Spleen (tissue), 11 donors: ENCODE measurements around the gene TMC7. TPM values are rescaled to one million over a fixed set of nuclear protein-coding genes. Genes with fewer than 3 reads are reported as not detected.

Experiments used
- DNase-seq: peaks from one replicate; pipeline ENCODE4 v3.0.0-alpha.2; 2020
- H3K27ac ChIP-seq, 8 donors: fragments of 200-600 bp; sonication (generic) in 7 of 8; 1 replicate in 4 of 8; 2 replicates in 4 of 8; pipeline versions ENCODE4 v1.5.0 to v1.8.0; 2016 to 2021; ENCODE audit warnings: inconsistent platforms in 4 of 8, mild to moderate bottlenecking in 4 of 8, moderate library complexity in 1 of 8
- H3K27me3 ChIP-seq, 7 donors: fragments of 200-600 bp; sonication (generic) in 6 of 7; replicated peaks in 1 of 7; 1 replicate in 4 of 7; 2 replicates in 3 of 7; pipeline versions ENCODE4 v1.5.0 to v1.8.0; 2016 to 2021; ENCODE audit warnings: inconsistent platforms in 3 of 7, mild to moderate bottlenecking in 1 of 7
- H3K36me3 ChIP-seq, 6 donors: fragments of 200-600 bp; sonication (generic) in 5 of 6; 1 replicate in 4 of 6; 2 replicates in 2 of 6; pipeline versions ENCODE4 v1.5.0 to v1.8.0; 2016 to 2021; ENCODE audit warnings: inconsistent platforms in 2 of 6
- H3K4me1 ChIP-seq, 6 donors: fragments of 200-600 bp; sonication (generic) in 5 of 6; 1 replicate in 3 of 6; 2 replicates in 3 of 6; pipeline versions ENCODE4 v1.5.0 to v1.8.0; 2016 to 2021; ENCODE audit warnings: inconsistent platforms in 3 of 6
- H3K4me3 ChIP-seq, 8 donors: fragments of 200-600 bp; sonication (generic) in 7 of 8; 1 replicate in 4 of 8; 2 replicates in 4 of 8; pipeline versions ENCODE4 v1.5.0 to v1.8.0; 2016 to 2021; ENCODE audit warnings: inconsistent platforms in 4 of 8, mild to moderate bottlenecking in 4 of 8, moderate library complexity in 2 of 8
- H3K9me3 ChIP-seq, 8 donors: fragments of 200-600 bp; sonication (generic) in 7 of 8; 1 replicate in 4 of 8; 2 replicates in 4 of 8; pipeline versions ENCODE4 v1.5.0 to v1.8.0; 2016 to 2021; ENCODE audit warnings: inconsistent platforms in 4 of 8
- POLR2A ChIP-seq, 3 donors: fragments of 450-650 bp; IDR thresholded peaks; one replicate each; pipeline ENCODE4 v1.5.1; 2017; ENCODE audit warnings: antibody characterized with exemption in 3 of 3, mild to moderate bottlenecking in 1 of 3
- POLR2AphosphoS5 ChIP-seq, 3 donors: sonication (generic); formaldehyde crosslinking; IDR thresholded peaks; one replicate each; pipeline ENCODE4 v1.5.1; 2017; ENCODE audit warnings: antibody characterized with exemption in 3 of 3
- WGBS, 5 donors: extraction: QIAGEN DNeasy Blood & Tissue Kit in 3 of 5; methylation state at CpG; one replicate each; pipeline versions ENCODE4 v1.1.5 to v1.1.7; 2013 to 2018; 5-methylcytosine and 5-hydroxymethylcytosine counted together
- intact Hi-C: fragments of 100-400 bp; cut with DNase I; formaldehyde crosslinking; loops from one replicate; pipeline ENCODE4 v1.15.0; 2023; ENCODE audit warnings: low total_unique reads
- polyA plus RNA-seq, 3 donors: library from polyadenylated mRNA; stranded (reverse); fragments of 200-250 nt; gene quantifications; one replicate each; pipeline ENCODE4 v1.2.1, GENCODE V29; 2013
- total RNA-seq, 7 donors: library from RNA; depleted of rRNA in 3 of 7; stranded (reverse); fragments of >200 nt in 3 of 7; fragmentation: NEBNext Ultra II Directional in 4 of 7; extraction: Animal tissue kit (Norgen Biotek cat#: 25700) in 4 of 7; gene quantifications; one replicate each; pipeline versions ENCODE4 v1.1.0 to v1.2.1, GENCODE V29; 2016 to 2021
- TF ChIP-seq, protein P1 (sequence below), 11 experiments: fragments of 200-600 bp in 7 of 11; fragments of 450-650 bp in 4 of 11; sonication (generic) in 4 of 11; IDR thresholded peaks in 8 of 11; conservative IDR thresholded peaks in 3 of 11; 1 replicate in 7 of 11; 2 replicates in 4 of 11; pipeline versions ENCODE4 v1.4.0 to v1.8.0; 2016 to 2021; ENCODE audit warnings: antibody characterized with exemption in 11 of 11, inconsistent platforms in 4 of 11, mild to moderate bottlenecking in 1 of 11
- donor health status: healthy with polysubstance abuse.
- donor health status: DM: no; HTN: no; CAD: no; lungs with moderate emphysema.
- donor health status: DM: no; HTN: no; CAD: no.
- donor health status: Bipolar disorder and iron deficiency.
- donor health status: healthy.
- donor health status: DM: no; HTN: no; CAD: no.
- donor health status: DM: yes; HTN: yes; CAD: no.

The TMC7 gene
- total and polyA plus RNA-seq, 10 donors = 0.15 to 0.60 (median 0.37) TPM

DNA sequence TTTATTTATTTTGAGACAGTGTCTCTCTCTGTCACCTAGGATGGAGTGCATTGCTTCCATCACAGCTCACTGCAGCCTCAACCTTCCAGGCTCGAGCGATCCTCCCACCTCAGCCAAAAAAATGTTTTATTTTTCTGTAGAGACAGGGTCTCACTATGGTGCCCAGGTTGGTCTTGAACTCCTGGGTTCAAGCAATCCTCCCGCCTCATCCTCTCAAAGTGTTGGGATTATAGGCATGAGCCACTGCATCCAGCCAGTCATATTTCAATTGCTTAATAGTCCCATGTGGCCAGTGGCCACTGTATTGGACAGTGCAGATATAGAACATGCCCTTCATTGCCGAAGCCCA is 15.3 kb downstream of the TMC7 start:
- TF ChIP-seq, protein P1, sequence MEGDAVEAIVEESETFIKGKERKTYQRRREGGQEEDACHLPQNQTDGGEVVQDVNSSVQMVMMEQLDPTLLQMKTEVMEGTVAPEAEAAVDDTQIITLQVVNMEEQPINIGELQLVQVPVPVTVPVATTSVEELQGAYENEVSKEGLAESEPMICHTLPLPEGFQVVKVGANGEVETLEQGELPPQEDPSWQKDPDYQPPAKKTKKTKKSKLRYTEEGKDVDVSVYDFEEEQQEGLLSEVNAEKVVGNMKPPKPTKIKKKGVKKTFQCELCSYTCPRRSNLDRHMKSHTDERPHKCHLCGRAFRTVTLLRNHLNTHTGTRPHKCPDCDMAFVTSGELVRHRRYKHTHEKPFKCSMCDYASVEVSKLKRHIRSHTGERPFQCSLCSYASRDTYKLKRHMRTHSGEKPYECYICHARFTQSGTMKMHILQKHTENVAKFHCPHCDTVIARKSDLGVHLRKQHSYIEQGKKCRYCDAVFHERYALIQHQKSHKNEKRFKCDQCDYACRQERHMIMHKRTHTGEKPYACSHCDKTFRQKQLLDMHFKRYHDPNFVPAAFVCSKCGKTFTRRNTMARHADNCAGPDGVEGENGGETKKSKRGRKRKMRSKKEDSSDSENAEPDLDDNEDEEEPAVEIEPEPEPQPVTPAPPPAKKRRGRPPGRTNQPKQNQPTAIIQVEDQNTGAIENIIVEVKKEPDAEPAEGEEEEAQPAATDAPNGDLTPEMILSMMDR (IDR thresholded peaks at IDR 0.05 in 8 of 11, conservative IDR thresholded peaks at IDR 0.05 in 3 of 11) = no peak
- TF ChIP-seq POLR2AphosphoS5 (IDR thresholded peaks at IDR 0.05) (no peak), POLR2A (IDR thresholded peaks at IDR 0.05) (no peak)
- H3K9me3 ChIP-seq = peaks cover 0 to 6% (median 3%) of the 10 kb centered on the region in 8 donors
- no peak overlapping the region for H3K4me3 ChIP-seq
- DNase-seq = no peak
- no peaks in the 10 kb centered on the region for H3K4me1 ChIP-seq
- WGBS, 5 donors = 88 to 98% (median 92%) methylated on average over 4 of the region's 4 CpGs
- intact Hi-C loops = no loop called here
- no peak overlapping the region for H3K27ac ChIP-seq
- H3K27me3 ChIP-seq = no peaks in the 10 kb centered on the region
- no peaks in the 10 kb centered on the region for H3K36me3 ChIP-seq

DNA sequence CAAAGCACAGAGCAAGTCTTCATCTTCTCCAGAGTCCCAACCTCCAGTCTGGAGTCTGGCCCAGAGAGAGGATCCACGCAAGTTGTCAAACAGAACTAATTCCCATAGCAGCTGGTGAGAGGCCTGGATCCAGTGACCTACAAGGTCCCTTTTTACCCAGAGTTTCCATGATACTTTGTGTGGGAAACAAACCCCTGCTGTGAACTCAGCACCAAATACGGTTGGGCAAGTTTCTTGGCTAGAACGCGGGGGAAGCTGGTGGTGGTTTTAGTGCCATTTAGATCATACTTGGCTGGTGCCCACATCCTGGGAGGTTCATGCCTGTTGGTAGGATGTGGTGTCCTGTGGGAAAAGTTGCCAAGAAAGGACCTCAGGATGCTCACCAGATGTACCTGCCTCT is 18.1 kb downstream of the TMC7 start:
- no peak for DNase-seq
- TF ChIP-seq, protein P1 (IDR thresholded peaks at IDR 0.05 in 8 of 11, conservative IDR thresholded peaks at IDR 0.05 in 3 of 11) = no peak
- TF ChIP-seq POLR2AphosphoS5 (IDR thresholded peaks at IDR 0.05) (no peak), POLR2A (IDR thresholded peaks at IDR 0.05) (no peak)
- WGBS, 5 donors = 74 to 91% (median 78%) methylated on average over 4 of the region's 4 CpGs
- intact Hi-C loops = no loop called here
- H3K4me1 ChIP-seq = no peaks in the 10 kb centered on the region
- no peaks in the 10 kb centered on the region for H3K27me3 ChIP-seq
- H3K27ac ChIP-seq = no peak overlapping the region
- H3K9me3 ChIP-seq = no peaks in the 10 kb centered on the region
- no peak overlapping the region for H3K4me3 ChIP-seq
- H3K36me3 ChIP-seq = no peaks in the 10 kb centered on the region

DNA sequence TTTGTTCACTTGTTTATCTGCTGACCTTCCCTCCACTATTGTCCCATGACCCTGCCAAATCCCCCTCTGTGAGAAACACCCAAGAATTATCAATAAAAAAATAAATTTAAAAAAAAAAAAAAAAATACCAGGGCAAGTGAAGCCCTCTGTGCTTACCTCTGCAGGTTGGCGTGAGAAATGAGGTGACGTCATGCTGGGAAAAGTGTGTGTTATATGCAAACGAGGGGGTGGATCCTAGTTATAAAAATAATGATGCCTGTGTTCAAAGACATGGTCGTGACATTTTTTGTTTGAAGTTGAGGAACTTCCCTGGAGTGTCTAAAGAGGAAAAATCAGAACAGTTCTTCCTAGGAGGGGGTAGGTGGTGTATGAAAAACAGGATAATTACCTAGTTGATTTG is 20.2 kb downstream of the TMC7 start:
- no peaks in the 10 kb centered on the region for H3K4me1 ChIP-seq
- TF ChIP-seq POLR2A (IDR thresholded peaks at IDR 0.05) (no peak), POLR2AphosphoS5 (IDR thresholded peaks at IDR 0.05) (no peak)
- TF ChIP-seq, protein P1 (IDR thresholded peaks at IDR 0.05 in 8 of 11, conservative IDR thresholded peaks at IDR 0.05 in 3 of 11) = no peak
- no peak for DNase-seq
- 61 to 83% (median 73%) methylated on average over 4 of the region's 4 CpGs for WGBS, 5 donors
- intact Hi-C loops = no loop called here
- no peaks in the 10 kb centered on the region for H3K36me3 ChIP-seq
- H3K27ac ChIP-seq = no peak overlapping the region
- H3K9me3 ChIP-seq = no peaks in the 10 kb centered on the region
- no peaks in the 10 kb centered on the region for H3K27me3 ChIP-seq
- no peak overlapping the region for H3K4me3 ChIP-seq

DNA sequence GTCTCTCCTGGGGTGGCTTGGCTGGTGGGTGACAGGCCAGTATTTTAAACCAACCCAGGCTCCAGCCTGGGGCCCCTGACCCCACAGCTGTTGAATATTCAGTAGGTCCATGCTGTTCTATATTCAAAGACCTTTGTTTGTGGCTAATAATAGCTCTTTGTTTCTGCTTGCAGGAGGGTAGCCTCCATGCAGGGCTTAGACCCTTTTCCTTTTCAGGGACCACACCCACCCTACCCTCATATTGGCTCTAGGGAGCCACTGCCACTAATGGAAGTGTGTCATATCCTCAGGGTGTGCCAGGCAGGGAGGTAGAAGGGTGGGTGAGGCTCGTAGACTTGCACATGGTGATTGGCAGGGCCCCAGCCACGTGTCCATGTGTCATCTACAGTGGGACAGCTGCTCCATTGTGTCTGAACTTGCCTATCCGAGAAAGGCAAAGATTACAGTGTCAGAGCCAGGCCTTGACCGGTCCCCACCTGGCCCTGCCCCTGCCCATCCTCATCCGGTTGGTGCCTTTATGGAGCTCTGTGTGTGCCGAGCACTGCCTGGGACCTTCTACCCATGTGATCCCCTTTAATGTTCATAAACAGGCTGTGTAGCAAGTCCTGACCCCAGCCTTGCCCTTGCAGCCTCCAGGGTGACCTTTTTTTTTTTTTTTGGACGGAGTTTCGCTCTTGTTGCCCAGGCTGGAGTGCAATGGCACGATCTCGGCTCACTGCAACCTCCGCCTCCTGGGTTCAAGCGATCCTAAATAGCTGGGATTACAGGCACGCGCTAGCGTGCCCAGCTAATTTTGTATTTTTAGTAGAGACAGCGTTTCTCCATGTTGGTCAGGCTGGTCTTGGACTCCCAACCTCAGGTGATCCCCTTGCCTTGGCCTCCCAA is 22.1 kb downstream of the TMC7 start:
- Histone ChIP-seq H3K4me3 (no peak overlapping the region), H3K36me3 (no peaks in the 10 kb centered on the region), H3K27me3 (no peaks in the 10 kb centered on the region), H3K4me1 (no peaks in the 10 kb centered on the region), H3K27ac (no peak overlapping the region), H3K9me3 (peaks cover 0 to 7% (median 6%) of the 10 kb centered on the region in 8 donors)
- peak; percentile 41 for DNase-seq
- TF ChIP-seq, protein P1 (IDR thresholded peaks at IDR 0.05 in 8 of 11, conservative IDR thresholded peaks at IDR 0.05 in 3 of 11) = no peak
- TF ChIP-seq POLR2A (IDR thresholded peaks at IDR 0.05) = no peak
- TF ChIP-seq POLR2AphosphoS5 (IDR thresholded peaks at IDR 0.05) = no peak
- WGBS, 5 donors = 80 to 91% (median 86%) methylated on average over 15 to 16 of the region's 16 CpGs
- intact Hi-C loops = no loop called here
